OCI-LY7 (cell line): ENCODE results near the gene SPNS2.

Experiments used
- EZH2phosphoT487 ChIP-seq: fragments of 200-600 bp; sonication (generic); IDR thresholded peaks from 2 replicates; pipeline ENCODE4 v1.6.1; 2018; ENCODE audit warnings: low read depth, borderline replicate concordance, mild to moderate bottlenecking, mixed run types, antibody characterized with exemption, low read length, moderate library complexity, mixed read lengths
- TF ChIP-seq, protein P1 (sequence below): fragments of 200-600 bp; sonication (generic); conservative IDR thresholded peaks from 2 replicates; pipeline ENCODE4 v1.5.1; 2014; ENCODE audit warnings: mild to moderate bottlenecking, antibody characterized with exemption, low read length, moderate library complexity, mixed read lengths

GRCh38 chr17:4509401-4509800, 10.7 kb downstream of the SPNS2 start:
- TF ChIP-seq, protein P1, sequence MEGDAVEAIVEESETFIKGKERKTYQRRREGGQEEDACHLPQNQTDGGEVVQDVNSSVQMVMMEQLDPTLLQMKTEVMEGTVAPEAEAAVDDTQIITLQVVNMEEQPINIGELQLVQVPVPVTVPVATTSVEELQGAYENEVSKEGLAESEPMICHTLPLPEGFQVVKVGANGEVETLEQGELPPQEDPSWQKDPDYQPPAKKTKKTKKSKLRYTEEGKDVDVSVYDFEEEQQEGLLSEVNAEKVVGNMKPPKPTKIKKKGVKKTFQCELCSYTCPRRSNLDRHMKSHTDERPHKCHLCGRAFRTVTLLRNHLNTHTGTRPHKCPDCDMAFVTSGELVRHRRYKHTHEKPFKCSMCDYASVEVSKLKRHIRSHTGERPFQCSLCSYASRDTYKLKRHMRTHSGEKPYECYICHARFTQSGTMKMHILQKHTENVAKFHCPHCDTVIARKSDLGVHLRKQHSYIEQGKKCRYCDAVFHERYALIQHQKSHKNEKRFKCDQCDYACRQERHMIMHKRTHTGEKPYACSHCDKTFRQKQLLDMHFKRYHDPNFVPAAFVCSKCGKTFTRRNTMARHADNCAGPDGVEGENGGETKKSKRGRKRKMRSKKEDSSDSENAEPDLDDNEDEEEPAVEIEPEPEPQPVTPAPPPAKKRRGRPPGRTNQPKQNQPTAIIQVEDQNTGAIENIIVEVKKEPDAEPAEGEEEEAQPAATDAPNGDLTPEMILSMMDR, result no peak
- no peak for TF ChIP-seq EZH2phosphoT487
